HG02870 (cell line): Measurements from ENCODE around the gene ELK3.

Source experiments
- ATAC-seq: cut with Tn5 transposase; IDR thresholded peaks from one replicate; pipeline ENCODE4 v1.9.1; 2021; ENCODE audit warnings: mild to moderate bottlenecking, moderate library complexity; ENCODE audit not compliant: unreplicated experiment

The ELK3 gene

GRCh38 chr12:96234591-96235483 is 40.7 kb downstream of the ELK3 start:
- ATAC-seq, result no peak

GRCh38 chr12:96235484-96235826 is 41.3 kb downstream of the ELK3 start:
- no peak for ATAC-seq

- no peak for ATAC-seq
These were observed 42.1 kb downstream of the ELK3 start for GRCh38 chr12:96236221-96236822.

DNA sequence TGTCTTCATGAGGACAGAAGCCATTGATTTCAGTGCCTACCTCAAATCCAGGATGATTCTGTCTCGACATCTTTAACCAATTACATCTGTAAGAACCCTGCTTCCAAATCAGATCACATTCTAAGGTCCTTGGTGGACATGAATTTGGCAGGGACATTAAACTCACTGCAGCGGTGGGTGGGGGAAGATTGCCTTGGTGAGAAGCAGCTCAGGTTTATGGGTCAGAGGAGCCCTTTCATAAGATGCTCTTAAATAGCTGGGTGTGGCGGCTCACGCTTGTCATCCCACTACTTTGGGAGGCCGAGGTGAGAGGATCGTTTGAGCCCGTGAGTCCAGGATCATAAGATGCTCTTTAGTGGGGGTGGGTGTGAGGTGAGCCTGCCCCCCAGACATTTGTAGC is 42.9 kb downstream of the ELK3 start:
- ATAC-seq, result no peak

- no peak for ATAC-seq
These were observed 43.4 kb downstream of the ELK3 start for GRCh38 chr12:96237465-96238077.

- ATAC-seq, result no peak
These were observed 44.3 kb downstream of the ELK3 start for GRCh38 chr12:96238336-96239047.

- no peak for ATAC-seq
These were observed 45.8 kb downstream of the ELK3 start for GRCh38 chr12:96239711-96240635.

GRCh38 chr12:96240656-96241055 is 46.5 kb downstream of the ELK3 start:
- no peak for ATAC-seq

DNA sequence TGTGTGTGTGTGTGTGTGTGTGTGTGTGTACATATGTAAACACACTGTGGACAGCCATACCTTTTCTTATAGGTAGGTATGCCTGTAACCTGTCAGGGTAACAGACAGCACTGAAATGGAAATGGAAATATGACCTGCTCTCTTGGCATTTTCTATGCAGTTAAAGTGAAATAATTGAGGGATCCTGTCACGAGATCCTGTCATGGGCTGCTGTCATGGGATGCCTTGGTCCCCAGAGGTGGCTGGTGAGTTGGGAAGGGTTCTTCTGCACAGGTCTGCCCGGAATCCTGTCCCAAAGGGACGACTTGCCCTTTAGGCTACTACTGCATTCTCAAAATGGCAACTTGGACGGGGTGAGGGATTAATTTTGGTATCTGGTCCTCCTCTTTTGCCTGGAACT is 47.3 kb downstream of the ELK3 start:
- ATAC-seq, result no peak

- no peak for ATAC-seq
These were observed 47.7 kb downstream of the ELK3 start for GRCh38 chr12:96241846-96242256.

GRCh38 chr12:96242597-96242996 is 48.4 kb downstream of the ELK3 start:
- ATAC-seq, result no peak

GRCh38 chr12:96244826-96245225 is 50.7 kb downstream of the ELK3 start:
- ATAC-seq, result no peak

DNA sequence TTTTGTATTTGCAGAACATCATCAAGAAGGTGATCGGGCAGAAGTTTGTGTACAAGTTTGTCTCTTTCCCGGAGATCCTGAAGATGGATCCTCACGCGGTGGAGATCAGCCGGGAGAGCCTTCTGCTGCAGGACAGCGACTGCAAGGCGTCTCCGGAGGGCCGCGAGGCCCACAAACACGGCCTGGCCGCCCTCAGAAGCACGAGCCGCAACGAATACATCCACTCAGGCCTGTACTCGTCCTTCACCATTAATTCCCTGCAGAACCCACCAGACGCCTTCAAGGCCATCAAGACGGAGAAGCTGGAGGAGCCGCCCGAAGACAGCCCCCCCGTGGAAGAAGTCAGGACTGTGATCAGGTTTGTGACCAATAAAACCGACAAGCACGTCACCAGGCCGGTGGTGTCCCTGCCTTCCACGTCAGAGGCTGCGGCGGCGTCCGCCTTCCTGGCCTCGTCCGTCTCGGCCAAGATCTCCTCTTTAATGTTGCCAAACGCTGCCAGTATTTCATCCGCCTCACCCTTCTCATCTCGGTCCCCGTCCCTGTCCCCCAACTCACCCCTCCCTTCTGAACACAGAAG is 52.8 kb downstream of the ELK3 start:
- ATAC-seq, result no peak

GRCh38 chr12:96247563-96247962 is 53.4 kb downstream of the ELK3 start:
- ATAC-seq, result no peak

DNA sequence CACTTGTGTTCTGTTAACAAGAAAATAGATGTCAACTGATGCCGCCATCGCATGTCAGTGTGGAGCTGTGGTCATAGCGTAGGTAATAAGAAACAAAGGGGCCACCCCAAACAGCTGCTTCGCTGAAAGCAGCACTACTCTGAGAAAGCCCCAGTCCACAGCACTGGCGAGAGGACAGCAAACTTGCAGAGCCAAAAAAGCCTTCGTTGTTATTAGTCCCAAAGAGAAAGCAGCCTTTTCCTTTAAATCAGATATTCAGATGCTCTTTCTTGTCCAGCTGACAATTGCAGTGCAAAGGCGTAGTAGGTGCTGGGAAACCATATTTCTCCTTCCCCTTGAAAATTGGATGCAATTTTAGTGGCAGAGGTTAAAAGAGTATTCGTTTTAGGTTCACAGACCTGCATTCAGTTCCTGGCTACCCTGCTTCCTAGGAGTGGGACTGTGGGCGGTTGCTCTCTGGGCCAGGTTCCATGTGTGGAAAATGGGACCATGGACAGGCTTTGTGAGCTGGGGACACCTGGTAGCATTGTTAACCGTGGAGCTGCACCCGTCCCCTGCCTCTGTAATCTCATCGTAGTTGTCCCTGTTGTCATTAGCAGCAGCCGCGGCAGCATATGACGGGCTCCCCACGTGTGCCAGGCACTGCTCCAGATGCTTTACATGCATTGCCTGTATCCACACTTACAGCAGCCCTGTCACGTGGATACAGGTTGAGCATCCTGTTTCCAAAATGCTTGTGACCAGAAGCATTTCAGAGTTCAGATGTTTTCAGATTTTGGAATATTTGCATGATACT is 54.2 kb downstream of the ELK3 start:
- ATAC-seq, result no peak

- ATAC-seq, result no peak
These were observed 55.3 kb downstream of the ELK3 start for GRCh38 chr12:96249196-96250118.

DNA sequence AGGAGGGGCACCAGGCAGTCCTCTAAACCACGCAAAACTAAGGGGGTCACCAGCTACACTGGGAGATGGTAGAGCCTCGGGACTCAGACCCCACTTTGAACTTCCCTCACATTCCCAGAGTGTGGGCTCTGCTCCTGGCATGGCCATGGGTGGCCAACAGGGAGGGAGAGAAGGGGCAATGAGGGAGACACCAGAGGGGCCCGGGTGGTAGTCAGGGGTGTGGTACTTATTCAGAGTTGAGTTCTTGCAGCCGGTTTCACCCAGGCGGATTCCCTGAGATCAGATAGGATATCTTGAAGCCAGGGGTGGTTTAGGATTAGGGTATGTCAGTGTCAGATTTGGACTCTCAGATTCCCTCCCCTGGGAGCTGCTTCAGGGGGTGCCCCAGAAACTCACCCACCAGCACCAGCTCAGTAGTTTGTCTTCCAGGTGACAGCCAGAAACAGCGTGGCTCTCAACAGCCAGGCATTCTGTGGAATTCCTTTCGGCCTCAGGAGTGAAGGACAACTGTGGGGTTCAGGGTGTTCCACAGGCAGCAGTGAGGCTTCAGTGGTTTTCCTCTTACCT is 56.0 kb downstream of the ELK3 start:
- no peak for ATAC-seq

DNA sequence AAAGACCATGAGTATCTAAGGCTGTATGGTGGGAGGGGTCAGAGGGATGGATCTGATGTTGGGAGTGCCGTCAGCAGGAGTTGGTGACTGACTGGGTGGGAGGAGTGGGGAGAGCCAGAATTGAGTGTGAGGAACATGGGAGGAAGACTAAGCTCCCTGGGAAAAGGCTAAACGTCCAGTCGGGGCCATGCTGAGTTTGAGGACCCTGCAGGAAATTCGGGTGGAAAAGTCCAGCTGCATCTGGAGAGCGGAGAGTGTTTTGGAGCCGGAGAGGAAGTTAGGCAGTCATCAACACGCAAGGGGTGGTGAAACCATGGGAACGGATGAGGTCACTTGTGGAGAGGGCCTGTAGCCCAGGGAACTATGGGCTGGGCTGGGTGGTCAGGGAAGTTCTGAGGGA is 60.9 kb downstream of the ELK3 start:
- ATAC-seq, result no peak
